ENCODE measurements around the gene FOXN3. TPM values are rescaled to one million over a fixed set of nuclear protein-coding genes. Genes with fewer than 3 reads are reported as not detected.

FOXN3 gene
- total RNA-seq, 2 experiments from 2014 or later = 124 to 127 TPM

GRCh38 chr14:89244720-89245119, 172.3 kb downstream of the FOXN3 start:
- TF ChIP-seq CTCF (IDR thresholded peaks at IDR 0.05) = no peak
- no peak overlapping the region for H3K4me3 ChIP-seq (ENCODE audit: low read length)
- Mint-ChIP-seq H3K4me1 (ENCODE audit: low read depth) (peaks cover 78% of the 10 kb centered on the region), H3K4me3 (no peak overlapping the region), H3K36me3 (ENCODE audit: low read depth) (peaks cover 16% of the 10 kb centered on the region), H3K27ac (no peak overlapping the region), H3K27me3 (no peaks in the 10 kb centered on the region), H3K9me3 (no peaks in the 10 kb centered on the region)
- H3K36me3 ChIP-seq (ENCODE audit: insufficient read depth, low read length) = peaks cover 5% of the 10 kb centered on the region
- intact Hi-C loops (cut with DNase I, micrococcal nuclease) = no loop called here
- ChIA-PET CTCF (no interaction called here), POLR2A (no interaction called here)
- ATAC-seq (ENCODE audit: poor library complexity) (no peak), DNase-seq (no peak)
- no peak overlapping the region for H3K27ac ChIP-seq (ENCODE audit: low read depth in 1 of 2, low read length in 2 of 2)
- H3K9me3 ChIP-seq (ENCODE audit: control insufficient read depth in 1 of 2, insufficient read depth in 1 of 2, low read length in 2 of 2) = no peaks in the 10 kb centered on the region
- no peaks in the 10 kb centered on the region for H3K27me3 ChIP-seq (ENCODE audit: control insufficient read depth in 1 of 2, insufficient read depth in 2 of 2, low read length in 2 of 2)
- H3K4me1 ChIP-seq (ENCODE audit: insufficient read depth, low read length) = peaks cover 26% of the 10 kb centered on the region

GRCh38 chr14:89243741-89244140, 173.3 kb downstream of the FOXN3 start:
- DNase-seq = no peak
- H3K4me3 Mint-ChIP-seq = no peak overlapping the region
- no peaks in the 10 kb centered on the region for H3K36me3 ChIP-seq (ENCODE audit: insufficient read depth, low read length)
- CTCF ChIA-PET = no interaction called here
- peaks cover 11% of the 10 kb centered on the region for H3K36me3 Mint-ChIP-seq (ENCODE audit: low read depth)
- no peaks in the 10 kb centered on the region for H3K9me3 ChIP-seq (ENCODE audit: control insufficient read depth in 1 of 2, insufficient read depth in 1 of 2, low read length in 2 of 2)
- H3K27ac Mint-ChIP-seq = no peak overlapping the region
- POLR2A ChIA-PET = no interaction called here
- TF ChIP-seq CTCF (IDR thresholded peaks at IDR 0.05) = no peak
- peaks cover 26% of the 10 kb centered on the region for H3K4me1 ChIP-seq (ENCODE audit: insufficient read depth, low read length)
- H3K27me3 ChIP-seq (ENCODE audit: control insufficient read depth in 1 of 2, insufficient read depth in 2 of 2, low read length in 2 of 2) = no peaks in the 10 kb centered on the region
- intact Hi-C loops (cut with DNase I, micrococcal nuclease) = no loop called here
- peaks cover 79% of the 10 kb centered on the region for H3K4me1 Mint-ChIP-seq (ENCODE audit: low read depth)
- no peaks in the 10 kb centered on the region for H3K9me3 Mint-ChIP-seq
- H3K27me3 Mint-ChIP-seq = no peaks in the 10 kb centered on the region
- no peak overlapping the region for H3K27ac ChIP-seq (ENCODE audit: low read depth in 1 of 2, low read length in 2 of 2)
- no peak overlapping the region for H3K4me3 ChIP-seq (ENCODE audit: low read length)
- ATAC-seq (ENCODE audit: poor library complexity) = no peak

GRCh38 chr14:89243286-89243685, 173.7 kb downstream of the FOXN3 start:
- no peak overlapping the region for H3K27ac Mint-ChIP-seq
- H3K4me1 ChIP-seq (ENCODE audit: insufficient read depth, low read length) = peaks cover 26% of the 10 kb centered on the region
- no peaks in the 10 kb centered on the region for H3K27me3 ChIP-seq (ENCODE audit: control insufficient read depth in 1 of 2, insufficient read depth in 2 of 2, low read length in 2 of 2)
- intact Hi-C loops (cut with DNase I, micrococcal nuclease) = no loop called here
- DNase-seq (no peak), ATAC-seq (ENCODE audit: poor library complexity) (no peak)
- no peaks in the 10 kb centered on the region for H3K9me3 ChIP-seq (ENCODE audit: control insufficient read depth in 1 of 2, insufficient read depth in 1 of 2, low read length in 2 of 2)
- TF ChIP-seq CTCF (IDR thresholded peaks at IDR 0.05) = no peak
- CTCF ChIA-PET = no interaction called here
- H3K4me3 Mint-ChIP-seq = no peak overlapping the region
- POLR2A ChIA-PET = no interaction called here
- peaks cover 11% of the 10 kb centered on the region for H3K36me3 Mint-ChIP-seq (ENCODE audit: low read depth)
- no peak overlapping the region for H3K4me3 ChIP-seq (ENCODE audit: low read length)
- H3K27ac ChIP-seq (ENCODE audit: low read depth in 1 of 2, low read length in 2 of 2) = no peak overlapping the region
- H3K36me3 ChIP-seq (ENCODE audit: insufficient read depth, low read length) = no peaks in the 10 kb centered on the region
- H3K4me1 Mint-ChIP-seq (ENCODE audit: low read depth) = peaks cover 78% of the 10 kb centered on the region
- no peaks in the 10 kb centered on the region for H3K9me3 Mint-ChIP-seq
- H3K27me3 Mint-ChIP-seq = no peaks in the 10 kb centered on the region
